HG03520 (cell line): ENCODE results near the gene CCDC32.
A peak's percentile ranks its signal among the peaks of the same experiment; 100 is the strongest.

Experiments used
- ATAC-seq: cut with Tn5 transposase; IDR thresholded peaks from one replicate; pipeline ENCODE4 v1.9.1; 2021; ENCODE audit warnings: mild to moderate bottlenecking, moderate library complexity; ENCODE audit not compliant: unreplicated experiment

Gene CCDC32

DNA sequence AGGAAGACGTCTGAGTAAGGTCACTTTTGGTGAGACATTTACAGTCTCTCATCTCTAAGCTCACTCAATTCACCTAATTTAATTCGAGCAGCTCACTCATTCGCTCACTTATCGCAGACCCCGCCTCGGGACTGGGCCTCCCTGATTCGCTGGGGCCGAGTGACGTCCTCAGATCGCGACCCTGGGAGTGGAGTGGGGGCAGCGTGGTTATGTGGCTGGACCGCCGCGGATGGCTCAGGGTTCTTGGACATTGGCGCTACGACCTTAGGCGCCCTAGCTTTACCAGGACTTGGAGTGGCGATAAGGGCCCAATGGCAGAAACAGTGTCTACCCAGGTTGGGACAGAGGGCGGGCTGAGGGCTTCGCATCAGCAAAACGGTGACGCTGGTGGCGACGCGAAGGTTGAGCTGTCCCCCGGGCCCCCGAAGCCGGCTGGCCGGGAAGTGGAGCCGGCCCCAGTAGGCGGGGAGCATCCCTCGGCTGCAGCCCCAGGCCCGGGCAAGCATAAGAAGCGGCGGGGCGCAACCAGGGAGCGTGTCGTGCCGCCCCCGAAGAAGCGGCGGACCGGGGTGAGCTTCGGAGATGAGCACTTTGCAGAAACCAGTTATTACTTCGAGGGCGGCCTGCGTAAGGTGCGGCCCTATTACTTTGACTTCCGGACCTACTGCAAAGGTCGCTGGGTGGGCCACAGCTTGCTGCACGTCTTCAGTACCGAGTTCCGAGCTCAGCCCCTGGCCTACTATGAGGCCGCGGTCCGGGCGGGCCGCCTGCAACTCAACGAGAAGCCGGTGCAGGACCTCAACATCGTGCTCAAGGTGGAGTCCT lies 4.5 kb upstream of the CCDC32 start, which contains the start of gene RPUSD2:
TSS of gene RPUSD2 (plus strand) at position 171 of the 825 bp plus-strand sequence. CDS start at position 210, 39 bp downstream.
- peak; percentile 51 for ATAC-seq

DNA sequence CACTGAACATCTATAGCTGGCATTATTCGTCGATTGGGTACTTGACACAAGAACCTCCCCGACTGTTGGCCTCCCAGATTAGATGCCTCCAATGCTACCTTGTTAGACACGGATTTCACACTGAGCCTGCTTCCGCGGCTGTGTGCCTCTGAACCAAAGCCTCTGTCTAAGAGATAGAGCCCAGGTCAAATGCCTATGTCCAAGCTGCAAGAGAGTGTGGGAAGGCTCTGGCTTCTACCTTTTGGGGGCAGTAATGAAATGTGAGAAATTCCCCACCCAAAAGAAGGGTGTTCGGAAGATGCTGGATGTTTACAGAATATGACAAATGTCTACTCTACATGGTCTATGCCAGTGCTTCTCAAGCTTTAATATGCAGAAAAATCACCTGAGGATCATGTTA lies 2.3 kb upstream of the CCDC32 start:
- no peak for ATAC-seq

DNA sequence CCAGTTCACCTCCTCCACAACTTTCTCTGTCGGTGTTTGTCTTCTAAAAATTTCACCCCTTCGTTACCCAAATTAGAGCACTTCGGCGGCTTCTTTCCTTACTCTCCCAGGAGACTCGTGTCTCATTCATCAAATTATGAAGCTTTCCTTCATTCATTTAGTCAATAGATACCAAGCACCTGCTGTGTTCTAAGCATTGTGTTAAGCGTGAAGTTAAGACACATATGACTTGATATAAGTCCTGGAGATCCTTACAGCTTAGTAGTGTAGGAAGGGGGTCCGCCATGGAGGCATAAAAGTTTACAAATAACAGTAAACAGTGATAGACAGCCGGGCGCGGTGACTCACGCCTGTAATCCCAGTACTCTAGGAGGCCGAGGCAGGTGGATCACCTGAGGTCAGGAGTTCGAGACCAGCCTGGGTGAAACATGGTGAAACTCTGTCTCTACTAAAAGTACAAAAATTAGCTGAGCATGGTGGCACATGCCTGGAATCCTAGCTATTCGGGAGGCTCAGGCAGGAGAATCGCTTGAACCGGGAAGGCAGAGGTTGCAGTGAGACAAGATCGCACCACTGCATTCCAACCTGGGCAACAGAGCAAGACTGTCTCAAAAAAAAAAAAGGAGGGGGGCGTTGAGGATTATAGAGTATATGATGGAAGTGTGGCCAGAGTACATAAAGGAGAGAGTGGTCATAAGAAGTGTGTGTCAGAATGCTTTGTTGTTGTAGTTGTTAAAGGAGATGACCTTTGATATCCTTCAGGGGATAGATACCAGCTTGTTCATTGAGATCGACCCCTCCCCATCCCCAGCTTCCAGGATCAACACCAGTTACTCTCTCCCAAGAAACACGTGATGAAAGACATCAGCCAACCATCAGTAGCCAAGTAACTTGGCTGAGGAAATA lies 744 bp upstream of the CCDC32 start:
- ATAC-seq: no peak

DNA sequence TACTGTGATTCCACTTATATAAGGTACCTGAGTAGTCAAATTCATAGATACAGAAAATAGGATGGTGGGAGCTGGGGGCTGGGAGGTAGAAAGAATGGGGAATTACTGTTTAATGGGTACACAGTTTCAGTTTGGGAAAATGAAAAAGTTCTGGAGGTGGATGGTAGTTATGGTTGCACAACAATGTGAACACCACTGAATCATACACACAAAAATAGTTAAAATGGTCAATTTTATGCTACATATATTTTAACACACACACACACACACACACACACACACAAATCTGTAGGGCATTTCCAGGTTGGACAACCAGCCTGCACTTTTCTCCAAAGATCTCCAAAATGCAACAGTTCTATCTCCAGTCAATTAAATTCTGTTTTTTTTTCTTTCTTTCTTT lies 1.4 kb downstream of the CCDC32 start:
- ATAC-seq: no peak

GRCh38 chr15:40562691-40563090 lies 2.2 kb downstream of the CCDC32 start:
- no peak for ATAC-seq

DNA sequence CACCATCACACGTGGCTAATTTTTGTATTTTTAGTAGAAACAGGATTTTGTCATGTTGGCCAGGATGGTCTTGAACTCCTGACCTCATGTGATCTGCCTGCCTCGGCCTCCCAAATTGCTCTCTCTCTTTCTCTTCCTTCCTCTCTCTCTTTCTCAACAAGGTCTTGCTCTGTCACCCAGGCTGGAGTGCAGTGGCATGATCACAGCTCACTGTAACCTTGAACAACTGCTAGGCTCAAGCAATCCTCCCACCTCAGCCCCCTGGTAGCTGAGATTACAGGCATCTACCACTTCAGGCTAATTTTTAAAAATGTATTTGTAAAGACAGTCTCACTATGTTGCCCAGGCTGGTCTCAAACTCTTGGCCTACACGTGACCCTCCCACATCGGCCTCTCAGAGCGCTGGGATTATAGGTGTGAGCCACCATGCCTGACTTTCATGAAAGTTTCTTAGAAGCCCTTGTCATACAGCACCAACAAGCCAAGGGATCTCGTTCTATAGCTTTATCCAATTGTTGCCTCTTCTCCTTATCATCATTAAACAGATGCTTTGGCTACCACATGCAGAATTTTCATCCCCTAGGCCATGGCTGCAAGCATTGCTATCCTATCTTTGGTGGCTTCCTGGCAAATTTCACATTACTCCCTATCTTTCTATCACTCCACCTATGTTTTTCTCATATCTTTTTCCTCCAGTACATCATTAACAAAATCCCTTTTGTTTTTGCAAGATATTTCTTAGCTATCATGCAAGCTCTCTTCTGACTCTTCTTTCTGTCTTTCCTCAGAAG lies 5.7 kb downstream of the CCDC32 start:
- no peak for ATAC-seq

- no peak for ATAC-seq
These were observed 9.0 kb downstream of the CCDC32 start for GRCh38 chr15:40555876-40556275.

DNA sequence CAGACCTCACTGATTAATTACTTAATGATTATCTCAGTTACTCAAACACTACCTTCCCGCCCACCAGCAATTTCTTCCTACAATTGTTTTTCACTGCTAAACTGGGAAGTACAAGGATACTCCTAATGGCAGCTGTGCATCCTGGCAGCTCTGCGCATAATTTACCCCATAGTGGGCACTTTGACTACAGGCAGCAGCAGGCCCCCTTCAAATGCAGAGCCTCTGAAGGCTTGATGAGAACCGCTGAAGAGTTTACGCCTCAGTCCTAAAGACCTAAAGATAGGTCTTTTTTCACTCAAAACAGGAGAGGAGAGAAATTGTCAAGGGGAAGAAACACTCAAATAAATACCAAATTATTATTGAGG lies 10.7 kb downstream of the CCDC32 start:
- ATAC-seq: no peak

GRCh38 chr15:40550341-40551037 lies 14.4 kb downstream of the CCDC32 start:
- ATAC-seq: peak; percentile 74

GRCh38 chr15:40549894-40550293 lies 14.9 kb downstream of the CCDC32 start:
- ATAC-seq: no peak

DNA sequence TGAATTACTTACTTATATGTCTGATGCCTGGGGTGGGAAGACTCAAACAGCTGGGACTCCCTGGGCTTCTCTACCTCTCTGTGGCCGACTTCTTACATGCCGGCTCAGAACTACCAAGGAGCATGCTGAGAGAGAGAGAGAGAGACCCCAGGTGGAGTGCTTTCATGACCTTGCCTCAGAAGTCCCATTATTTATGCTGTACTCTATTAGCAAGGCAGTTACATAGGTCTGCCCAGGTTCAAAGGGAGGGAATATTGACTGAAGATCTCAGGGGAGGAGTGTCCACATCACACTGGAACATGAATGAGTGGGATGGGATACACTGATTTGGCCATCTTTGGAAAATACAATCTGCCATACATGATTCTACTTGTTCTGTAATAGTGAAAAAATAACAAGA lies 16.2 kb downstream of the CCDC32 start:
- ATAC-seq: no peak

- ATAC-seq: no peak
These were observed 19.4 kb downstream of the CCDC32 start for GRCh38 chr15:40545457-40545856.

- peak; percentile 57 for ATAC-seq
These were observed 21.1 kb downstream of the CCDC32 start for GRCh38 chr15:40543631-40544294.

DNA sequence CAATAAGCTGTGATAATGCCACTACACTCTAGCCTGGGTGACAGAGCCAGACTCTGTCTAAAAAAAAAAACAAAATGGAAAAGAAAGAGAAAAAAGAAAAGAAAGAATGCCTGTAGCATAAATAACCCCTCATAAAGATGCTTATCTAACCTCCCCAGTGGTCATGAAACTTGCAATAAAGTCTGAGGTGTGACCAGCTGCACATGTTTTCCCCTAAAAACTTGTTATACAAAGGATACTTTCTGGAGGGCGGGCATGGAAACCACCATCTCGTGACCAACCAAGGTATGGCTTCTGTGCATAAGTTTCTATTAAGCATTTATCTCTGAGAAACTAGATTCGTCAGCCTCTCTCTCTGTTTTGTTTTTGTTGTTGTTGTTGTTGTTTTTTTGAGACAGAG lies 21.8 kb downstream of the CCDC32 start:
- ATAC-seq: peak; percentile 29

DNA sequence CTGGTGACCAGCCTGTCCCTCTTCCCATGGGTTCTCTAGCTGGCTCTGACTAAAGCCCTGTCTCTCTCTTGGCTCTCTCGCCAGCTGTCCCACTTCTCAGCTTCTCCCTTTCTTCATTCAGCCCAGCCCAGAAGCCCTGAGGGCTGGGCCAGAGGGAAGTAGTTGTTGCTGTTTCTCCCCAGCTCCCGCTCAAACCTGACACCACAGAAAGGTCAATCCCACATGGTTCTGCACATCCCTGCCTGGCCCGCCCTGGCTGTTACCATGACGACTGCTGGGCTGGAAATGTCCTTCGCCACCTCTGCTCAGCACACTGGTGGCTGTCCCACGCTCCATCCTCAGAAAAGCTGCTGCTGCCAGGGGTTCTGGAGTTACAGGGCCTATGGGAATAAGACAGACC lies 25.9 kb downstream of the CCDC32 start:
- no peak for ATAC-seq

DNA sequence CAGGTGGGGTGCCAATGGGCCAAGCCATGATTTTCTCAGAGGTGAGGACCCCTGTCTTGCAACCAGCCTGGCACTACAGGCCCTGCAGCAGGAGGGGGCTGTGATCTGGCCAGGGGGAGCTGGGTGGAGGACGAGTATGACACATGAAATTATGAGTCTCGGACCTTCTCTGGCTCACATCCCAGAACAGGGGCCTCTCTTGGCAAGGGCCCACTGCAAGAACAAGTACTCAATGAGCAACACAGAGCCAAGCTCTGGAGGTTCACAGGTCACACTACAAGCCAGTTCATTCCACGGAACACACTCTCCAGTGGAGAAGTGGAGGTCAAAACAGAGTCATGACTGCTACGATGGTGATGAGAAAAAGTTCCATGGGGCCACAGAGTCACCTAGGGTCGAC lies 28.3 kb downstream of the CCDC32 start:
- ATAC-seq: no peak

GRCh38 chr15:40534371-40534770 lies 30.5 kb downstream of the CCDC32 start:
- no peak for ATAC-seq

- no peak for ATAC-seq
These were observed 31.0 kb downstream of the CCDC32 start for GRCh38 chr15:40533763-40534364.

- no peak for ATAC-seq
These were observed 36.0 kb downstream of the CCDC32 start for GRCh38 chr15:40528801-40529200.

GRCh38 chr15:40525855-40526254 lies 39.0 kb downstream of the CCDC32 start:
- ATAC-seq: no peak
